ENCODE data around the gene ILKAP. TPM values are rescaled to one million over a fixed set of nuclear protein-coding genes. Genes with fewer than 3 reads are reported as not detected.

The ILKAP gene
- total RNA-seq, 1 experiment from 2014 or later, result 50.7 TPM

DNA sequence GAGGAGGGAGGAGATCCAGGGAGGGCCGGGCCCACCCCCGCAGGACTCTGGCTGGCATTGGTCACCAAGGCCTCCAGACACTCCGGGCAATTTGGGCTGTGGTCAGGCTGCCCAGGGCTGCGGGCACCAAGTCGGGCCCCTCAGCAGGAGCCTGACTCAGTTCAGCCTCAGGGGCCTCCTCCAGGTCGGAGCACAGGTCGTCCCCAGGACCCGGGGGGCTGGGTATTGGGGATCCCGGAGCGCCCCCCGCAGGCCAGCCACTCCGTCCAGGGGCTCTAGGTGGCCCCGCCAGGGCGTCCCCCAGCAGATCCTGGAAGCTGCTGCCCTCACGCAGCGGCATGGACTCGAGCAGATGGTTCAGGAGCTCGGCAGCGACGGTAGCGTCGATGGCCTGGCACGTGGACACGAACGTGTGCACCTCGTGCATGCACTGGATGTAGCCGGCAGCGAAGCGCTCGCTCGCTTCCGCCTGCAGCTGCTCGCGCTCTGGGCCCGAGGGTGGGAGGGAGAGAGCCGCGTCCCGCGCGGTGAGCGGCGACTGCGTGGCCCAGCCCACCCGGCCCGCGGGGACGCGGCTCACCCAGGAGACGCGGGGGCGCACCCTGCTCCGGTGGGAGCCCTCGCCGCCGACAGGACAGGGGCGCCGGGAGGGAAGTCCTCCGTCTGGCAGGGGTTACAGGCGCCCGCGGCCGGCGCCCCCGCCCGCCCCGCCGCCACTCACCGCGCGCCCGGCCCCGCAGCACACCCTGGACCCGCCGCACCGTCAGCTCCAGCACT is 35.5 kb upstream of the ILKAP start:
- Histone ChIP-seq H3K4me1 (ENCODE audit: low read length) (peaks cover 9% of the 10 kb centered on the region), H3K36me3 (ENCODE audit: insufficient read depth, low read length) (peaks cover under 1% of the 10 kb centered on the region; the same call in 1 of the 2 replicates), H3K27me3 (ENCODE audit: low read length) (no peaks in the 10 kb centered on the region), H2AFZ (ENCODE audit: low read length) (no peak overlapping the region), H4K20me1 (ENCODE audit: insufficient read depth, low read depth, low read length) (no peaks in the 10 kb centered on the region), H3K4me3 (ENCODE audit: low read length) (no peak overlapping the region), H3K9me2 (replicated peaks; ENCODE audit: insufficient read depth, low read length) (no peaks in the 10 kb centered on the region), H3K79me2 (ENCODE audit: low read length) (no peaks in the 10 kb centered on the region), H3K27ac (ENCODE audit: low read length) (no peak overlapping the region), H3K9ac (ENCODE audit: low read length) (no peak overlapping the region), H3K4me2 (ENCODE audit: low read depth, low read length, poor library complexity, severe bottlenecking) (no peak overlapping the region), H3K9me3 (ENCODE audit: low read length) (no peaks in the 10 kb centered on the region)
- no peak for DNase-seq

DNA sequence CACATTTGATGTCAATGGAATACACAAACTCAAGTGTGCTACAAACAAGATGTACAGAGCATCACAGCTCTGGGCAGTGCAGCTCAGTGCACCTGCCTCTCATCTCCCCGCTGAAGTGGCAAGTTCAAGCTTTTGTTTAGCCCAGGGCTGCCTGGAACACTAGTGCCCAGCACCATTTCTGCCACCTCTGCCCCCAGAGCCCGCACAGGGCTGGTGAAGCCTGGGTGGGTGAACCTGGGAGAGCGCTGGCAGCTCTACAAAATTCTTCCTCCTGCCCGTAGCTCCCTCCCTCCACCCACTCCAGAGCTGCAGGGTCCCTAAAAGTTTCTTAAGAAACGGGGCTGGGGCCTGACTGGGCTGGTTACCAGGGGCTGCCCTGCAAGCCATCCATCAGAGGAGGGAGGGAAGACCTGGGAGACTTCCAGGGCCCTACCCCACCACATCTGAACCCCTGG is 34.8 kb upstream of the ILKAP start:
- Histone ChIP-seq H3K27me3 (ENCODE audit: low read length) (no peaks in the 10 kb centered on the region), H3K9ac (ENCODE audit: low read length) (no peak overlapping the region), H4K20me1 (ENCODE audit: insufficient read depth, low read depth, low read length) (no peaks in the 10 kb centered on the region), H3K27ac (ENCODE audit: low read length) (no peak overlapping the region), H3K36me3 (ENCODE audit: insufficient read depth, low read length) (no peaks in the 10 kb centered on the region), H3K79me2 (ENCODE audit: low read length) (no peaks in the 10 kb centered on the region), H3K4me2 (ENCODE audit: low read depth, low read length, poor library complexity, severe bottlenecking) (no peak overlapping the region), H3K4me3 (ENCODE audit: low read length) (no peak overlapping the region), H3K9me2 (replicated peaks; ENCODE audit: insufficient read depth, low read length) (no peaks in the 10 kb centered on the region), H3K4me1 (ENCODE audit: low read length) (peaks cover 8% of the 10 kb centered on the region), H3K9me3 (ENCODE audit: low read length) (no peaks in the 10 kb centered on the region), H2AFZ (ENCODE audit: low read length) (no peak overlapping the region)
- DNase-seq, result no peak

DNA sequence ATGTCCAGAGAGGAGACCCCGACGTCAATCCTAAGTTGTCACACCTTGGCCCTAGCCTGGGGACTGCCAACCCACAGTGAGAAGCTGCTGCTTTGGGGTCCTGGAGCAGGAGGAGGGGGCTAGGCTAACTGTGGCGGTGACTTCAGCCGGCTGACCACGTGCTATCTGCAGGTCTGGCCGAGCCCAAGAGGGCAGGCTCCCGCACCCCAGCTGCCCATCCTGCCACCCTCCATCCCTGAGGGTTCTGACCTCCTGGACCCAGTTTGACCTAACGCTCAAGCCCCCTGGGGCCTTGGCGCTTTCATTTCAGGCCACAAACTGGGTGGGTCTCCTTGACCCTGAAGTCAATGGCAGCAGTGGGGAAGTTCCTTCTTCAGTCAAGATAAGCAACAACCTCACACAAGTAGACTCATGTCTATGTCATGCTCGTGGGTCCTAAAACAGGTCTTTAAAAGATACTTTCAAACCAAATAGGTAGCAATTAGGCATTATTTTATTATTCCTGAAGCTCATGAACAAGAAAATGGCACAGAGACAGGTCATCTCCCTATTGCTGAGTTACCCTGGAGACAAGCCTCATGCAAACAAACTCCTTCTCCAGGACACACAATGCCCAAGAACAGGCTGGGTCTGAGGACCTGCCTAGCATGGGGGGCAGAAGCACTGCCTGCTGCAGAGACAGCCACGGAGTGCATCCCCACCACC is 34.1 kb upstream of the ILKAP start:
- Histone ChIP-seq H3K4me3 (ENCODE audit: low read length) (no peak overlapping the region), H3K4me1 (ENCODE audit: low read length) (peaks cover 8% of the 10 kb centered on the region), H3K27ac (ENCODE audit: low read length) (no peak overlapping the region), H3K27me3 (ENCODE audit: low read length) (no peaks in the 10 kb centered on the region), H4K20me1 (ENCODE audit: insufficient read depth, low read depth, low read length) (no peaks in the 10 kb centered on the region), H3K9me2 (replicated peaks; ENCODE audit: insufficient read depth, low read length) (no peaks in the 10 kb centered on the region), H3K79me2 (ENCODE audit: low read length) (no peaks in the 10 kb centered on the region), H3K4me2 (ENCODE audit: low read depth, low read length, poor library complexity, severe bottlenecking) (no peak overlapping the region), H2AFZ (ENCODE audit: low read length) (no peak overlapping the region), H3K9me3 (ENCODE audit: low read length) (no peaks in the 10 kb centered on the region), H3K9ac (ENCODE audit: low read length) (no peak overlapping the region), H3K36me3 (ENCODE audit: insufficient read depth, low read length) (no peaks in the 10 kb centered on the region)
- no peak for DNase-seq

DNA sequence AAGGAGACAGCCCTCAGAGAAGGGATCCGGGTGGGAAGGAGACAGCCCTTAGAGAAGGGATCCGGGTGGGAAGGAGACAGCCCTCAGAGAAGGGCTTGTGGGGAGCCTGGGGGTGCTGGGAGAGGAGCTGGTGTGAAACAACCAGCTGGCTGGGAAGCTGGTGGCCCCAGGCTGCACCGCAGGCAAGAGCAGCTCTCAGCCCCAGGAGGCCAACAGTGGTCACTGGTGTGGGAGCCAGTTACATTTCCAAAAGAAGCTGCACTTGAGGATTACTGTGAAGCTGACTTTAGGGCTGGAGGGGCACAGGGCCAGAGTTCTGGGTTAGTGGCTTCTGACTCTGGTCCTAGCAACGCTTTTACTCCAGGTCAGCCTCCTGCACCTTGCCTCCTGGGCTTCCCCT is 33.1 kb upstream of the ILKAP start:
- no peak overlapping the region for H3K9ac ChIP-seq (ENCODE audit: low read length)
- peaks cover 8% of the 10 kb centered on the region for H3K4me1 ChIP-seq (ENCODE audit: low read length)
- no peaks in the 10 kb centered on the region for H3K79me2 ChIP-seq (ENCODE audit: low read length)
- H3K27me3 ChIP-seq (ENCODE audit: low read length), result no peaks in the 10 kb centered on the region
- no peak overlapping the region for H3K27ac ChIP-seq (ENCODE audit: low read length)
- no peaks in the 10 kb centered on the region for H3K9me3 ChIP-seq (ENCODE audit: low read length)
- H3K4me2 ChIP-seq (ENCODE audit: low read depth, low read length, poor library complexity, severe bottlenecking), result no peak overlapping the region
- H3K9me2 ChIP-seq (replicated peaks; ENCODE audit: insufficient read depth, low read length), result no peaks in the 10 kb centered on the region
- H3K36me3 ChIP-seq (ENCODE audit: insufficient read depth, low read length), result no peaks in the 10 kb centered on the region
- no peak for DNase-seq
- H2AFZ ChIP-seq (ENCODE audit: low read length), result no peak overlapping the region
- H3K4me3 ChIP-seq (ENCODE audit: low read length), result no peak overlapping the region
- no peaks in the 10 kb centered on the region for H4K20me1 ChIP-seq (ENCODE audit: insufficient read depth, low read depth, low read length)

DNA sequence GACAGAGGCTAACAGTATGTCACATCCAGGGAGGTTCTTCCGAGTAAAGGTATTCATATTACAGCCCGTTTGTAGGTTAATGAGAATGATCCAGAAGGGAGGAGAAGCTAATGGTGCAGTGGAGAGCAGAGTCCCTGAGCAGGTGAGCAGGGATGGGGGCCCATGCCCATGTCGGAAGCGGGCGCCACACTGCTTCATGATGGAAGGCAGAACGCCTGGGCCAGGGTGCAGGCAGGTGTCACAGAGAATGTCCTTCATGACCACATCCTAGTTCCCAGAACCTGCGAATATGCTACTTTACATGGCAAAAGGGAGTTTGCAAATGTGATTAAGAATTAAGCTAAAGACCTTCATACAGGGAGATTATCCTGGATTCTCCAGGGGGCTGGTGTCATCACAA is 32.4 kb upstream of the ILKAP start:
- Histone ChIP-seq H3K27me3 (ENCODE audit: low read length) (no peaks in the 10 kb centered on the region), H3K9ac (ENCODE audit: low read length) (no peak overlapping the region), H3K36me3 (ENCODE audit: insufficient read depth, low read length) (no peaks in the 10 kb centered on the region), H3K9me3 (ENCODE audit: low read length) (no peaks in the 10 kb centered on the region), H3K9me2 (replicated peaks; ENCODE audit: insufficient read depth, low read length) (no peaks in the 10 kb centered on the region), H4K20me1 (ENCODE audit: insufficient read depth, low read depth, low read length) (no peaks in the 10 kb centered on the region), H2AFZ (ENCODE audit: low read length) (no peak overlapping the region), H3K27ac (ENCODE audit: low read length) (no peak overlapping the region), H3K4me2 (ENCODE audit: low read depth, low read length, poor library complexity, severe bottlenecking) (no peak overlapping the region), H3K4me1 (ENCODE audit: low read length) (peaks cover 5% of the 10 kb centered on the region), H3K4me3 (ENCODE audit: low read length) (no peak overlapping the region), H3K79me2 (ENCODE audit: low read length) (no peaks in the 10 kb centered on the region)
- DNase-seq, result no peak

DNA sequence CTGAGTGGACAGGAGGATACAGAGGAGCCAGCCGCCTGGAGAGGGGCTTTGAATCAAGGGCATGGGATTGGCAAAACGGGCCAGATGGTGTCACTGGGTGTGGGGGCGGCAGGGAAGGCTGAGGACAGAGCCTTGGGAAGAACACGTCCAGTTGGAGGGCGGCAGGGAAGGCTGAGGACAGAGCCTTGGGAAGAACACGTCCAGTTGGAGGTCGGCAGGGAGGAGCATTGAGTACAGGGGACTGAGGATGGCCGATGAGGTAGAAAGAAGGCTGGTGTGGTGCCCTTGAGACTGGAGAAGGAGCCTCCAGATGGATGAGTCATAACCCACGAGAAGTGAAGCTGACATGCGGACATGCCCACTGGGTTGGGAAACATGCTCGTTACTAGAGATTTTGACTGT is 31.8 kb upstream of the ILKAP start:
- H3K27me3 ChIP-seq (ENCODE audit: low read length), result no peaks in the 10 kb centered on the region
- peaks cover 4% of the 10 kb centered on the region for H3K4me1 ChIP-seq (ENCODE audit: low read length)
- H2AFZ ChIP-seq (ENCODE audit: low read length), result no peak overlapping the region
- no peak overlapping the region for H3K9ac ChIP-seq (ENCODE audit: low read length)
- H3K4me2 ChIP-seq (ENCODE audit: low read depth, low read length, poor library complexity, severe bottlenecking), result no peak overlapping the region
- no peaks in the 10 kb centered on the region for H4K20me1 ChIP-seq (ENCODE audit: insufficient read depth, low read depth, low read length)
- H3K9me2 ChIP-seq (replicated peaks; ENCODE audit: insufficient read depth, low read length), result no peaks in the 10 kb centered on the region
- DNase-seq, result no peak
- H3K4me3 ChIP-seq (ENCODE audit: low read length), result no peak overlapping the region
- no peaks in the 10 kb centered on the region for H3K36me3 ChIP-seq (ENCODE audit: insufficient read depth, low read length)
- no peaks in the 10 kb centered on the region for H3K9me3 ChIP-seq (ENCODE audit: low read length)
- H3K79me2 ChIP-seq (ENCODE audit: low read length), result no peaks in the 10 kb centered on the region
- no peak overlapping the region for H3K27ac ChIP-seq (ENCODE audit: low read length)

DNA sequence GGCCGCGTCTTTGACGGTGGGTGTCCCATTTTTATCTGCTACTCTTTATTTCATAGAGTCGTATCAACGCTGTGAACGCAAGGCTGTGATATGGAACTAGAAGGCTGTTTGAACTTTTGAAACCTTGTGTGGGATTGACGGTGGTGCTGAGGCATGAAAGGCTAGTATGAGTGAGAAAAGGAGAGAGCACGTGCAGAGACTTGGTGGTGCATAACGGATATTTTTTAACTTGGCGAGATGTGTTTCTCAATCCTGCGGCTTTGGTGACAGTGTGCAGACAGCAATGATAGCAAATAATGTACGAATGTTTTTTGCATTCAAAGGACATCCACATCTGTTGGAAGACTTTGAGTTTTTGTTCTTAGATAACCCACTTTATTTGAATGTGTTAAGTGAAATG is 30.1 kb upstream of the ILKAP start:
- H3K4me1 ChIP-seq (ENCODE audit: low read length), result peaks cover 4% of the 10 kb centered on the region
- no peaks in the 10 kb centered on the region for H3K79me2 ChIP-seq (ENCODE audit: low read length)
- DNase-seq, result no peak
- H3K9me2 ChIP-seq (replicated peaks; ENCODE audit: insufficient read depth, low read length), result no peaks in the 10 kb centered on the region
- H4K20me1 ChIP-seq (ENCODE audit: insufficient read depth, low read depth, low read length), result no peaks in the 10 kb centered on the region
- no peak overlapping the region for H3K4me2 ChIP-seq (ENCODE audit: low read depth, low read length, poor library complexity, severe bottlenecking)
- H3K9ac ChIP-seq (ENCODE audit: low read length), result no peak overlapping the region
- no peaks in the 10 kb centered on the region for H3K9me3 ChIP-seq (ENCODE audit: low read length)
- H3K27ac ChIP-seq (ENCODE audit: low read length), result no peak overlapping the region
- H3K36me3 ChIP-seq (ENCODE audit: insufficient read depth, low read length), result no peaks in the 10 kb centered on the region
- no peaks in the 10 kb centered on the region for H3K27me3 ChIP-seq (ENCODE audit: low read length)
- no peak overlapping the region for H3K4me3 ChIP-seq (ENCODE audit: low read length)
- no peak overlapping the region for H2AFZ ChIP-seq (ENCODE audit: low read length)

DNA sequence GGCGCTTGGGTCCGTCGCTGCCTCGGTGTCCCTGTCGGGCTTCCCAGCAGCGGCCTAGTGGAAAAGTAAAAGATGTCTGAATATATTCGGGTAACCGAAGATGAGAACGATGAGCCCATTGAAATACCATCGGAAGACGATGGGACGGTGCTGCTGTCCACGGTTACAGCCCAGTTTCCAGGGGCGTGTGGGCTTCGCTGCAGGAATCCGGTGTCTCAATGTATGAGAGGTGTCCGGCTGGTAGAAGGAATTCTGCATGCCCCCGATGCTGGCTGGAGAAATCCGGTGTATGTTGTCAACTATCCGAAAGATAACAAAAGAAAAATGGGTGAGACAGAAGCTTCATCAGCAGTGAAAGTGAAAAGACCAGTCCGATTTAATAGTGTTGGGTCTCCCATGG is 28.3 kb upstream of the ILKAP start:
- H3K9ac ChIP-seq (ENCODE audit: low read length), result no peak overlapping the region
- H3K27me3 ChIP-seq (ENCODE audit: low read length), result no peaks in the 10 kb centered on the region
- no peak overlapping the region for H3K27ac ChIP-seq (ENCODE audit: low read length)
- H3K9me3 ChIP-seq (ENCODE audit: low read length), result no peaks in the 10 kb centered on the region
- no peak for DNase-seq
- H3K4me3 ChIP-seq (ENCODE audit: low read length), result no peak overlapping the region
- no peak overlapping the region for H2AFZ ChIP-seq (ENCODE audit: low read length)
- no peaks in the 10 kb centered on the region for H3K79me2 ChIP-seq (ENCODE audit: low read length)
- H3K36me3 ChIP-seq (ENCODE audit: insufficient read depth, low read length), result no peaks in the 10 kb centered on the region
- H3K4me2 ChIP-seq (ENCODE audit: low read depth, low read length, poor library complexity, severe bottlenecking), result no peak overlapping the region
- no peaks in the 10 kb centered on the region for H3K9me2 ChIP-seq (replicated peaks; ENCODE audit: insufficient read depth, low read length)
- peaks cover 4% of the 10 kb centered on the region for H3K4me1 ChIP-seq (ENCODE audit: low read length)
- no peaks in the 10 kb centered on the region for H4K20me1 ChIP-seq (ENCODE audit: insufficient read depth, low read depth, low read length)
